Left ventricle myocardium inferior (tissue), 1 donor: ENCODE measurements around the gene EPHB2. TPM values are rescaled to one million over a fixed set of nuclear protein-coding genes. Genes with fewer than 3 reads are reported as not detected.
"Not testable (repeated sequence)": the region's sequence is repeated elsewhere in the genome, so short reads cannot be mapped to it uniquely, and the experiment has no call there.

Experiments used
- DNase-seq: peaks from one replicate; pipeline ENCODE4 v3.0.0-alpha.2; 2020
- H3K27ac ChIP-seq: fragments of 200-600 bp; replicated peaks from 2 replicates; pipeline ENCODE4 v1.8.0; 2021
- H3K27me3 ChIP-seq: fragments of 200-600 bp; 2 replicates; pipeline ENCODE4 v1.8.0; 2021; ENCODE audit warnings: low read depth
- H3K36me3 ChIP-seq: fragments of 200-600 bp; 2 replicates; pipeline ENCODE4 v1.8.0; 2021
- H3K4me1 ChIP-seq: fragments of 200-600 bp; 2 replicates; pipeline ENCODE4 v1.8.0; 2021
- H3K4me3 ChIP-seq: fragments of 200-600 bp; 2 replicates; pipeline ENCODE4 v1.8.0; 2021; ENCODE audit warnings: mild to moderate bottlenecking, moderate library complexity
- H3K9me3 ChIP-seq: fragments of 200-600 bp; replicated peaks from 2 replicates; pipeline ENCODE4 v1.8.0; 2021
- CTCF ChIP-seq: fragments of 200-600 bp; IDR thresholded peaks from 2 replicates; pipeline ENCODE4 v1.8.0; 2021; ENCODE audit warnings: antibody characterized with exemption, mild to moderate bottlenecking, borderline replicate concordance
- intact Hi-C: fragments of 100-400 bp; cut with micrococcal nuclease; formaldehyde crosslinking; loops from one replicate; pipeline ENCODE4 v1.11.0; 2022
- total RNA-seq: library from RNA; stranded (reverse); fragmentation: NEBNext Ultra II Directional; extraction: Animal tissue kit (Norgen Biotek cat#: 25700); gene quantifications from one replicate; pipeline ENCODE4 v1.2.1, GENCODE V29; 2021
- donor health status: DM: no; HTN: yes; CAD: no; lungs with severe emphysema.

The EPHB2 gene
- total RNA-seq, 1 donor from 2014 or later = 2.0 TPM

- no peak for DNase-seq
- intact Hi-C loops = no loop called here
Measured at GRCh38 chr1:22935433-22935832, 224.8 kb downstream of the EPHB2 start.

DNA sequence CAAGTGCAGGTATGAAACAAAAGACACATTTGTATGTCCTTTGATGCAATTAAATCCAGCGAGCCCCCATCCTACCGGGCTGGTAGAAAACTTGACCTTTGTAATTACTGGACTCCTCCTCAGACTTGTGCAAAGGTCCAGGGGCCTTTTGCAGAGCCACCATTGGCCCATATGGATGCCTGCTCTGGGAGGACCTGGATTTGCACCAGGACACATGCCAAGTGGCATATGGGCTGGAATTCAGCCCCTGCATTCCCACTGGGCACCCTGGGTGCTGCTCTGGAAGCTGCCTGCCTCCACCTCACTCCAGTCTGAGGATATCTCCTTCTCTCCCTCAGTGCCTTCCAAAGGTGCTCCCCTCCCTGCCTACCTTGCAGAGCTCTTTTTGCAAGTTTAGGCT, 226.0 kb downstream of the EPHB2 start:
- Histone ChIP-seq H3K27ac (no peak overlapping the region), H3K4me1 (no peaks in the 10 kb centered on the region), H3K27me3 (peaks cover 18% of the 10 kb centered on the region), H3K9me3 (peaks cover 27% of the 10 kb centered on the region), H3K36me3 (no peaks in the 10 kb centered on the region), H3K4me3 (no peak overlapping the region)
- TF ChIP-seq CTCF = no peak
- no peak for DNase-seq
- intact Hi-C loops = no loop called here

More at GRCh38 chr1:22935433-22935832, 224.8 kb downstream of the EPHB2 start:
- H3K9me3 ChIP-seq = peaks cover 16% of the 10 kb centered on the region
- no peak overlapping the region for H3K27ac ChIP-seq
- no peak for TF ChIP-seq CTCF
- peaks cover 18% of the 10 kb centered on the region for H3K27me3 ChIP-seq
- H3K4me3 ChIP-seq = no peak overlapping the region
- no peaks in the 10 kb centered on the region for H3K36me3 ChIP-seq
- no peaks in the 10 kb centered on the region for H3K4me1 ChIP-seq

GRCh38 chr1:22941257-22941656, 230.6 kb downstream of the EPHB2 start:
- no peak overlapping the region for H3K4me3 ChIP-seq
- DNase-seq = no peak
- no peaks in the 10 kb centered on the region for H3K4me1 ChIP-seq
- no peak for TF ChIP-seq CTCF
- intact Hi-C loops = no loop called here
- no peak overlapping the region for H3K27ac ChIP-seq
- H3K36me3 ChIP-seq = no peaks in the 10 kb centered on the region
- H3K9me3 ChIP-seq = peaks cover 24% of the 10 kb centered on the region
- peaks cover 39% of the 10 kb centered on the region for H3K27me3 ChIP-seq

GRCh38 chr1:22944346-22945055, 233.9 kb downstream of the EPHB2 start:
- H3K4me3 ChIP-seq = no peak overlapping the region
- H3K27ac ChIP-seq = no peak overlapping the region
- H3K4me1 ChIP-seq = no peaks in the 10 kb centered on the region
- intact Hi-C loops = no loop called here
- TF ChIP-seq CTCF = no peak
- DNase-seq = no peak
- H3K27me3 ChIP-seq = peaks cover 66% of the 10 kb centered on the region
- no peaks in the 10 kb centered on the region for H3K36me3 ChIP-seq
- peaks cover 23% of the 10 kb centered on the region for H3K9me3 ChIP-seq

GRCh38 chr1:22945171-22945570, 234.5 kb downstream of the EPHB2 start:
- DNase-seq, H3K36me3 ChIP-seq, H3K27ac ChIP-seq, intact Hi-C loops, H3K4me3 ChIP-seq, H3K4me1 ChIP-seq: not testable (repeated sequence)
- Histone ChIP-seq H3K9me3 (peaks cover 17% of the 10 kb centered on the region), H3K27me3 (peaks cover 73% of the 10 kb centered on the region)

DNA sequence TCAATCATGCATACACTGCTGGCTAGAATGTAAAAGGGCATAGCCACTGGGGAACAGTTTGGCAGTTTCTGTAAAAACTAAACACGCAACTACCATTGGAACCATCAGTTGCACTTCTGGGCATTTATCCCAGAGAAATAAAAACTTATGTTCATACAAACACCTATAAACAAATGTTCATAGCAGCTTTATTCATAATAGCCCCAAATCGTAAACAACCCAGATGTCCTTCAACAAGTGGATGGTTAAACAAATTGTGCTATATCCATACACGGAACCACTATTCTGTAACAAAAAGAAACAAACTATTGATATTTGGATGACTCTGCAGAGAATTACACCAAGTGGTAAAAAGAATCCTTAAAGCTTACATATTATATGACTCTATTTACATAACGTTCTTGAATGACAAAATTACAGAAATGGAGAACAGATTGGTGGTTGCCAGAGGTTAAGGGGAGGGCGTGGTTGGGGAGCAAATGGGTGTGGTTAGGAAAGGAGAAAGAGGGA, 239.2 kb downstream of the EPHB2 start:
- no peak for TF ChIP-seq CTCF
- Histone ChIP-seq H3K27ac (no peak overlapping the region), H3K4me3 (no peak overlapping the region), H3K4me1 (no peaks in the 10 kb centered on the region), H3K9me3 (no peaks in the 10 kb centered on the region), H3K36me3 (no peaks in the 10 kb centered on the region), H3K27me3 (peaks cover 94% of the 10 kb centered on the region)
- intact Hi-C loops = no loop called here
- no peak for DNase-seq
